SKM-1 treated with dmso at 0.1 percent for 144 hours (cell line): ENCODE results near the gene FCGR3A.
A peak's percentile ranks its signal among the peaks of the same experiment; 100 is the strongest.
"Not testable (repeated sequence)": the region's sequence is repeated elsewhere in the genome, so short reads cannot be mapped to it uniquely, and the experiment has no call there.

Experiments used
- DNase-seq: peaks from one replicate; lab custom pipeline; 2025; ENCODE audit not compliant: unreplicated experiment; lab: John Stamatoyannopoulos, UW

Gene FCGR3A

DNA sequence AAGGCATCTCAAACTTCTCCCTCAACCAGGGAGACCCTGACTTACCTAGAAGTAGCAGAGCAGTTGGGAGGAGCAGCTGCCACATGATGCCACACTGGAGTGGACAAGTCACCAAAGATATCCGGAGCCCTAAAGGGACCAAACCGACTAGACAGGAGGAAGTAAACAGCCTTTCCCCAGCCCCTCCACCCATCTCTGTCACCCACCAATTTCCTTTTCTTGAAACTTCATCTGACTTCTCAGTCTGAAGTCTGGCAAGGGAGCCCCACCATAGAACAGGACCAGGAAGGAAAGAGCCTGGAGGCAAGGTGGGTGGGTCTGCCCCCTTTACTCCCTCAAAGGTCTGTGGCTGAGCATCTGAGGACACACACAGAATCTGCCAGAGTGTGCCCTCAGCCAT, at the start of gene FCGR3A:
Gene FCGR3A, minus strand, starts transcription at position 167 of the 400 bp plus-strand sequence. Its CDS starts 82 bp downstream, at position 85.
- no peak for DNase-seq

DNA sequence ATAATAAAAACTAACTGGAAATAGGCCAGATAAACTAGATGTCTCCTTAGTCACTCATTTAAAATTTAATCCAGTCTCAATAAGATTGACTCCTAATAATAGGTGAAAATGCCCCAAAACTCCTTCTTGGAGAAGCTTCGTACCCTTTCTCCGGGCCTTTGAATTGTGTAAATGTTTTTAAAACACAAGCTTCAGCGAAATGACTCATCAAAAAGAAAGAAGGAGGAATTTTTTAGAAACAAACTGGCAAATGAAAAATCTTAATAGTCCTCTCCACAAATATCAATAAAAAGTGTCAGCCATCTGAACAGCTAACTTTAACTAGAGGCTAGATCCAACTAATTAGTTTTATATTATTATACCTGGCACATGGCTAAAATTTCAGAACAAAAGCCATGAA, 47.5 kb upstream of the FCGR3A start:
- not testable (repeated sequence) for DNase-seq

DNA sequence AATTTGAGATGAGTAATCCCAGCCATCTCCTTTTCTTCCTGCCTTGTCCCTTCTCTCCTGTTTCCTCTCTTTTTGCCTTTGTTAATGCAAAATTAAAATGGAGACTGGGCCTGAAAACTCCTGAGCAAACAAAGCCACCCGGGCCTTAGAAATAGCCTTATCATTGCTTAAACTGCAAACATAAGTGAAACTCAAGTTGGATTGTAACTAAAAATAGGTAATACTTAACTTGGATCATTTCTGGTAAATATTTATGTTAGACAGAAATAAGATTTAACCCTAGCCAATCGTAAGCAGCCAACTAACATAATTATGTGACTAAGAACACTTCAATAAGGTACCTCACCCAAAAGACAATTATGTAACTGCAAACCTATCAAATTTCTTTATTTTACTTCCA, 46.0 kb upstream of the FCGR3A start:
- DNase-seq, result not testable (repeated sequence)

DNA sequence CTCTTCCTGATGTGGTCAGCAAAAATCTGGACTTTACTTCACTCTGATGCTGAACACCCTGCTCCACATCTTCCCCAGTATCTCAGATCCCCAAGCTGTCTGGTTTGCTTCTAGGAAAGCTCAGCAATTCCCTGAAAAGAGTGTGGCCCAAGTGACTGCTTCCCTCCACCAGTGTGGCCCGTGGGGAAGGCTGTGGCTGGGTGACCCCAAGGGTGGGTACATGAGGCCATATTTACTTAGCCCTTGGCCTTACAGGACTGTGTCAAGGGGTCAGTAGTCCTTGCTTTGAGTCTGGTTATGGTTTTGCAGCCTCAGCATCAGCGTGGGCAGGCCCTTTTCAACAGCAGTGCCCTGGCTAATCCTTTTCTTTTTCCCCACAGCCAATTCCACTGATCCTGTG, 45.6 kb upstream of the FCGR3A start:
- not testable (repeated sequence) for DNase-seq

DNA sequence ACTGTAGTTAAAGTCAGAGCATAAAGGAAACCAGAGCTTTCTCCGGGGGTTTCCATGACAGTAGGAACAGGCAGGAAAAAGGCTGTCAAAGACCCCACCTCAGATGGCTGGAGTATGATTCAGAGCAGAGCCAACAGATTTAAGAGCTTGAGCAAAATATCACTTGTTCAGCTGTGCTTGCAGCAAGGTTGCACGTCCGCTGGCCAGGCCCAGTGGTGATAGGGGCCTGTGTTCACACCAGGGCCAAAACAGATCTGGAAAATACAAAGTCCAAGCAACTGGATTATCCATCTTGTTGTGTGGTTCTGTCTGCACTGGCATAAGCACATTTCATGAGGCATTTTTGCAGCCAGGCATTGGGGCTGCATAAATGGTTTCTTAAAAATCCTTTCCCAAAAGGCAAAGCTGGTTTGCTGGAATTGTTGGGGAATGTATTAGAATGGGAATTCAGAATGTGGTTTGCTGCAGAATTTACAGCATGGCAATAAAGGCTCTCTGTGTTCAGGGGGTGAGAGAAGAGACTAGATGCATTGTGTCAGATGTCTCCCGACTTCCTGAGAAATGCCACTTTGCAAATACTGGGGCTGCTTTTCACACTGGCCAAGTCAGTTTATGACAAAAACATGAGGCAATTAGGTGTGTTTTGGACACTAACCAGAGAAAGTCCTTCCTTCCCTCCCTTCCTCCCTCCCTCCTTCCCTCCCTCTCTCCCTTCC, 44.8 kb upstream of the FCGR3A start:
- DNase-seq, result not testable (repeated sequence)

DNA sequence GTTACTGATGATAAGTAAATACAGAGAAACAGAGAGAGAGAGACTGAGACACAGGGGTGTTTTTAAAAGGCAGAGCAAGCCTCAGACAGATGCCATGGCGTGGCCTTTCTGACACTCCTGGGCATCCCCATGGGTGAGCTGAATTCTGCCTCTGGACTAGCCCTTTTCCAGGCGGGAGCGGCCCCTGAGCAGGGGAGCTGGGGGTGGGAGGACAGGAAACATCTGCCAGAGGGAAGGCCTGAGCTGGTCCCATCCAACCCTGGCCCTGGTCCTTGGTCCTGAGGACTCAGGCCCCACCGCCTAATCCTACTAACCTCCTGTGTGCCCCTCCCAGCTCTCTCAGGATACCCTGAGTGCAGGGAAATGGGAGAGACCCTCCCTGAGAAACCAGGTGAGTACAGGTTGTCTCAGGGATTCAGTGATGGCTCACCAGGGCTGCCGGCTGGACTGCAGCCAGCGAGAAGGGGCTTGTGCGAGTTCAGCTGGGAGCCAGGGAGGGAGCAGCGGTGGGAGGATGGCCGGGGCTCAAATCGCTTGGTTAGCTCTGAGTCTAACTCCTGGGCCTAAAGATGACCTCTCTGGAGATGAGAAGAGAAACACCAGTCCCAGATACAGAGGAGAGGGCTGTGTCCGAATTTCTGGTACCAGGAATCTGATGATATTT, 43.6 kb upstream of the FCGR3A start:
- DNase-seq, result not testable (repeated sequence)

DNA sequence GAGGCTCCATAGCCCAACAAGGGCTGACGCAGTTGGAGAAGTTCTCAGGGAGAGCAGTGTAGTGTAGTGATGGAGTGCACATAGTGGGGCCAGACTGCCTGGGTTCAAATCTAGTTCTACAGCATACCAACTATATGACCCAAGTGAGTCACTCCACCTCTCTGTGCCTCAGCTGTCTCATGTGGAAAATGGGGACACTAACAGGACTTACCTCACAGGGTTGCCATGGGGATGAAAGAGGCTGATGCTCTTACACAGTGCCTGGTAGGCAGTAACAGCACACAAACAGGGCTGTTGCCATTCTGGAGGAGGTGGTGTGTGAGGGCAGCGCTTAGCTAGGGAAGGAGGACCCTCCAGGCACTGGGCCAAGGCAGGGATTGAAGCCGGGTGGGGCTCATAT, 43.0 kb upstream of the FCGR3A start:
- DNase-seq, result not testable (repeated sequence)

DNA sequence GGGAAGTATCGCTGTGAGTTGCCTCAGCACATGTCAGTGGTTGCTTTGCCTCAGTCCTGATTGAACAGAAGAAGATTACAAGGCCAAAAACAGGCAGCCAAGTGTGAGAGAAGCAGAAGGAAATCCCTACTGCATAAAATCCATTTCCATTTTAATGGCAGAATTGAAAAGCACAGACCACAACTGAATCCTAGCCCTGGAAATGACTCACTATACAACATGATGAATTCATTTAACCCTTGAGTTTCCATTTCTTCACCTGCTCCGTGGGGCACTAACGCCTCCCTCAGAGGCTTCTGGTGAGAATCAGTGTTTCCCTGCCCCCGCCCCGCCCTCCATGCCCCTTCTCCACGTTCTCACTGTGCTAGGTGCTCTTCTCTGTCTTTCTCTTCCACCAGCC, 40.3 kb upstream of the FCGR3A start:
- DNase-seq, result not testable (repeated sequence)

DNA sequence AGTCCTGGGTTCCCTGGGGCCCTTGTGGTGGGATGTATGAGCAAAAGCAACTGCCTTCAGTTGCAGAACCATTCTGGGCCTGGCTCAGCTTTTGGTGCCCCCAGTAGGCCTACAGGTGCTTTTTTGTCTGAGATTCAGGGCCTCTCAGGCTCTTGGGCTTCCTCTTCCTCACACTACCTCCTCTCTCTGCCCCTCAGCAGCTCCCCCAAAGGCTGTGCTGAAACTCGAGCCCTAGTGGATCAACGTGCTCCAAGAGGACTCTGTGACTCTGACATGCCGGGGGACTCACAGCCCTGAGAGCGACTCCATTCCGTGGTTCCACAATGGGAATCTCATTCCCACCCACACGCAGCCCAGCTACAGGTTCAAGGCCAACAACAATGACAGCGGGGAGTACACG, 39.7 kb upstream of the FCGR3A start:
- not testable (repeated sequence) for DNase-seq

DNA sequence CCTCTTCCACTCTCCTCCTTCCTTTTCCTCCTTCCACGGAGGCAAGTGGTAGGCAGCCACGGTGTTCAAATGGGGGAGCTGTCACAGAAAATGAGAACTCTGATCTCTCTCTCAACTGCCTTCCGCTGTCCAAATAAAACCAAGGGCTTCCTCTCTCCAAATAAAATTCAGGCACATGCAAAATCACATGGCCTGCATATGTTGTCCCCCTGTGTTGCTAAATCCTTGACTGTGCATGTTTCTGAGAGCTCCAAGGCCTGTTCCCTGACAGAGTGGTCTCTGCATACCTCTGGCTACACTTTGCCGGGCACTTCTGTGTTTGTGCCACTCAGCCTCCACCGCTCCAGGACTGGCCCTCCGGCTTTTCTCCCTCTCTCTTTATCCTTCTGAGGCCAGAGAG, 39.0 kb upstream of the FCGR3A start:
- DNase-seq, result not testable (repeated sequence)

DNA sequence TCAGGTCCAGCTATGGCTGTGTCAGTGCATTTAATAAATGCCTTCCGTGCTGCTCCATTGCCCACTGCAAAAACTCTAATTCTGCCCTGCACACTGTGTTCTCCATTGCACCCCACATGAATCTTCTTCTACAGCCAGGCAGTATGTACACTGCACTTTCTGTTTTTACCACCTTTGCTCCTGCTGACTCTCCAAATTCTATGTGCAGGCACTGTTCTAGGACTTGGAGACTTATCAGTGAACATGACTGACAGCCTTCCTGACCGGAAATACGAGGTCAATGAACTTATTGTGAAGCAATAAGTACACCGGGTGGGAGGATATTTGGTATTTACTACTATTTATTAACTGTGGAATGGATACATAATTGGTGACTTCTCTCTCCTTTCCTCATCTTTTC, 33.3 kb upstream of the FCGR3A start:
- not testable (repeated sequence) for DNase-seq

DNA sequence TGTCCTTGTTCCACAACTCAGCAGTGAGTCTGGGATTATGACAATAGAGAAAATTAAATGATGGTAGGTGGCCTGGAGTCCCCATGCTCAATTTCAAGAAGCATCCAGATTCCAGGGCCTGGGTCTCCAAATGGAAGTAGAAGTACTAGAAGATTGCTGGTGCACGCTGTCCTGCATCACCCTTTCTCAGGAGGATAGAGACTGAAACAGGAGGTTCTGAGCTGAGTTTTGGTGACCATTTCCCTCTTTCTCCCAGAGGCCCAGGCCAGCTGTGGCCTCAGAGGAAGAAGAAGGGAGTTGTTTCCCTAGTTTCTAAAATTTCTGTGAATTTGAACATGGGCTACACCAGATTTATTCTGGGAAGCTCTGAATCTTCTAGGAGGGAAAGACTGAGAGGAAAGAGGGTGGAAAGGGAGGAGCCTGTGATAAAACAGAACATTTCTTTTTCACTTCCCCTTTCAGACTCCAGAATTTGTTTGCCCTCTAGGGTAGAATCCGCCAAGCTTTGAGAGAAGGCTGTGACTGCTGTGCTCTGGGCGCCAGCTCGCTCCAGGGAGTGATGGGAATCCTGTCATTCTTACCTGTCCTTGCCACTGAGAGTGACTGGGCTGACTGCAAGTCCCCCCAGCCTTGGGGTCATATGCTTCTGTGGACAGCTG, 31.4 kb upstream of the FCGR3A start:
- DNase-seq, result not testable (repeated sequence)

DNA sequence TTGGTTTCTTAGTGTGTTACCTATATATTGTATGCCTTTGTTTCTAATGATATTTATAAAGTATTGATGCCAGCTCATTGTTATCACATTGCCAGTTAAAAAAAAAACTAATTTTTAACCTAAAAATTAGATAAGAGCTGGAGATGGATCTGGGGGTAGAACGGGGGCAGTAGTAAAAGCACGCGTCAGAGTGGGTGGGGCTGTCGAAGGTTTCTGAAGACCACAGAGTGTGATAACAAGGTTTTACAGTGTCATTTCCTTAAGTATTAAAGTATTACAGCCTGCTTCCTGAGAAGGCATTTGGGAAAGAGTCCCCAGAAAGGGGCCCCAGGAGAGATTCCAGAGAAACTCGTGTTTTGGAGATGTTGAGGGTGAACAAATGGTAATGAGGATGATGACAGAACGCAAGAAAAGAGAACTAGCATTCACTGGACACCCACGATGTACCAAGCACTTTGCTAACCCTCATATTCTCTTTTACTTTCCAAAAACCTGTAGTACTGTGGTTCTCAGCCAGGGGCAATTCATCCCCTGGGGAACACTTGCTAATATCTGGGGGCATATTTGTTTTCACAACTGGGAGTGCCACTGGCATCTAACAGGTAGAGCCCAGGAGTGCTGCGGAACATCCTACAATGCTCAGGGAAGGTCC, 30.4 kb upstream of the FCGR3A start:
- not testable (repeated sequence) for DNase-seq

DNA sequence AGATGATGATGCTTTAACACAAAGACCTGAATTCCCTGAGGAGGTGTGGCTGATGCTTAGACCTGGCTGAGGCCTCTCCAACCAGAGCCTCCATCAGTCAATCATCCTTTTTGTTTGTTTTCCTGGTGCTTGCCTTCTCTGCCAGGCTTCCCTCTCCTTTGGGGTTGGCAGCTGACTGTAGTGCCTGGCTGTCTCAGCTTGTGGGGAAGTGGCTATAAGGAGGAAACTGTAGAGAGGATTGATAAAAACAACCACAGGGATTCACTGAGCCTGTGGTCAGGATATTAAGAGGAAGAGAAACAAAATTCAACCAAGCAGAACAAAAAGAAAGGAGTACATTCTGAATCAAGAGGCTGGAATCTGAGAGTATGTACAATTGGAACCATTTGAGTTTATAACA, 27.1 kb upstream of the FCGR3A start:
- not testable (repeated sequence) for DNase-seq

DNA sequence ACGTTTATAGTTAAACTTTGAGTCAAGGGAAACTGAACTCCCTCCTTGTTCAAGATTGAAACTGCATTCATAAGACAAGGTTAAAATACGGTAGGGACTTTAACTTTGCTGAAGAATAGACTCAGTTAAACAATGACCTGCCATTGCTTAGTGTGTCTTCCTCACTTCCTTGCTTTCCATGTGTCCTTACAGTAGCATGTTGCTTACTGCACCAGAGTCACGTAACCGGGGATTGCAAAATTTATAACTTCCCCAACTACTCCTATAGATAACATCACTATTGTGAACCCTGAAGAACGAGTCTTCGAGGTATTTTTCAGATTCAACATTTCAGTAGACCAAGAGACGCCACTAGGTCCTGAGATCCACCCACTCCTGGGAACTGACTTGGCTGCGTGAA, 22.1 kb upstream of the FCGR3A start:
- DNase-seq, result not testable (repeated sequence)

DNA sequence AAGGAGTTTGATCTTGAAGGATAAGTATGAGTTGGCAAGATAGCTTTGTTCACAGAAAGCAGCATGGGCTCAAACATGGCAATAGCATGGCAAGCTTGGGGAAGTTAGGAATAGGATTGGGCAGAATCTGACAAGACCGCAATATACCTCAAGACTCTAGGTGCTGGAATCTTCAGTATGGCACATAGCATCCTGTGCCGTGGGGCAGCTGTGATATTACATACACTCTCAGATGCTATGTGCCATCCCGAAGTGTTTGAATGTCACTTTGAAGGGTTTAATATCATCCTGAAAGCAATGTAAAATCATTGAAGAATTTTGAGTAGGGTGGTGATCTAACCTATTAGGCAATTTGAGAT, 17.0 kb upstream of the FCGR3A start:
- DNase-seq, result not testable (repeated sequence)

DNA sequence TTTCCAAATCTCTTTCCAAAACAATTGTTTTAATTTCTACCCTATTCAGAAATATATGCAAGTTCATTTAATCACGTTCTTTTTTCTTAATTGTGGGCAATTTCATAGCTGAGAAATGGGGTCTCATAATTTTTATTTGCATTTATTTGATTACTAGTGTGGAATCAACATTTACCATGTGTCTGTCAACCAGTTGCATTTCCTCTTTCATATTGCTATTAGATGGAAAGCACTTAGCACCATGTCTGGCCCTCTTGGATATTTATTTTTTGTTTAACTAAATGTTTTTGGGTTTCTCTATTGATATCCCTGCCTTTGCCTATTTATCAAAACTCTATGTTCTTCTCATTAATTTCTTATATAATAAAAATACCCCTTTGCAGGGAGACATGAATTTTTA, 13.9 kb upstream of the FCGR3A start:
- not testable (repeated sequence) for DNase-seq

DNA sequence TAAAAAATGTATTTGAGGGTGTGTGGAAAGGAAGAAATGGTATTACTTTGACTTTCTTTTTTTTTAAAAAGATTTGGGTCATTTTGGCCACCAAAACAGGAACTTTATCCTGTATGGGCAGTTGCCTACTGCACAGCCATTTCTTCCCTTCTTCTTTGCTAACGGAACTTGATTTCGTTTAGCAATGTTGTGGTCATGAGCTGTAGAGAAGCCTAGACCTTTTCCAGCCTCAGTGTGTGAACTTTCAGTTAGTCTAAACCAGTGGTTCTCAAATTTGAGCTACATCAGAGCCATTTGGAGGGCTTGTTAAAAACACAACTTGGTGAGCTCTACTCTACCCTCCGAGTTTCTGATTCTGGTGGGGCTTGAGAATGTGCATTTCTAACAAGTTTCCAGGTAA, 12.8 kb upstream of the FCGR3A start:
- peak; percentile 51 for DNase-seq

DNA sequence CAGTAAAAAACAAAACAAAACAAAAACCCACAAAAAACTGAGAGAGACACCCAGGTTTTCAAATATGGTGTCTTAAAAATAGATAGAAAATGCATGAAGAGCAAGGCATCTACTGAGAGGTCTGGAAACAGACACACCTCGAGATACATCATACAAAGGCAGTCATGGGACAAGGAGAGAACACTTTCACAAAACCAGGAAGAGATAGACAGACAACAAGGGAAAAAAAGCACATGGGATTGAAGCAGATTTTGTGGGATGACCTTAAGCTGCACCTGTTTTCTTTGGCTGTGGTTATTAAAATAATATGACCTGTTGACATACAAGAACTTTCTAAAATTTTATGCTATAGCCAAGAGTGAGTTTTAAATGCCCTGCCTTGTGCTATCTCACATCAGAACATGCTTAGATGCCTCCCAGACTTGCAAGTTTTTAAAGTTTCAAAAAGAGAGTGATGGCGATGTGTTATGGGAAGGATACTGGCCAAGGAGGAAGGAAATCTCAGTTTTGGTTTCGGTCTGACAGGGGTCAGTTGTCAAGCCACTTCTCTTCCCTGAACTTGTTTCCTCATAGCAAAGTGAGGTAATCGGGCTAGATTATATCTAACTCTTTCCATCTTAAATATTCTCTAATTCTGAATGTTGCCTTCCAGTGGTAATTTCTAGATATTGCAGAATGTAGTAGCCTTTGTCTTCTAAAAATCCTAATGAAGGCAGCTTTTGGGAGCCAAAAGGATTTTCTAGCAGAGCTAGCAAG, 11.5 kb upstream of the FCGR3A start:
- DNase-seq, result peak; percentile 95

DNA sequence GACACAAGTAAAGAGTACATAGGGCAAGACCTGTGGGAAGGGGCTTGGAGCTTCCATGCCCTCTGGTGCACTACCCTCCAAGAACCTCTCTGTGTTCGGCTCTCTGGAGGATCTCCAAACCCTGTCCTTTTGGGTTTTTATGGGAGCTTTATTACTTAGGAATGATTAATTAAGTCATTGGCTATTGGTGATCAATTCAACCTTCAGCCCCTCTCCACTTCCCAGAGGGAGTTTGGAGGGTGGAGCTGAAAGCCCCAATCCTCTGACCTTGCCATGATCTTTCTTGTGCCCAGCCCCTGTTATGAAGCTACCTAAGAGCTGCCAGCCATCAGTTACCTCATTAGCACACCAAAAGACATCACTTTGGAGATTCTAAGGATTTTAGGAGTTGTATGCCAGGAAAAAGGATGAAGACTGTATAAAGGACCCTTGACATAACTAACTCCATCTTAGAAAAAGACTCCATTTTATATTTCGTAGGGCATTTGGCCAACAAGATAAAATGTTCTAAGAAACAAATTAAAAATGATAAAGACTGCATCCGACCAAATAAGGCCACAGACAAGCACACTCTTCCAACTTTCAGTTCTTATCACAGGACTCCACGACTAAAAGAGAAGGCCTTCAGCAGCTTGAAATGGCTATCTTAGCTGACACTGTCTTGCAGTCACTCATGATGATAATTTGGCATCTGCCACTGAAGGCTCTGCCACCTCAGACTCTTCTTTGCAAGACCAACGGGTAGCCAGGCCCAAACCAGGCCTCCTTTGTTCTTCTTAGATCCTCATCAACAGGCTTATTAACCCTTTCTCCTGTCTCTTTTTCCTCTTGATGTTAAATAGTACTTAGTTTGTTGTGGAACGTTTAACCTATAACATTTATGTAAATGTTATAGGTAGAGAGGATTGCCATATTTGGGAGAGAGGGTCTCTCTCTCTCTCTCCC, 8.2 kb upstream of the FCGR3A start:
- DNase-seq, result not testable (repeated sequence)
